GM18868 (cell line): Measurements from ENCODE around the gene NPL.

ENCODE experiments used
- ATAC-seq: cut with Tn5 transposase; IDR thresholded peaks from one replicate; pipeline ENCODE4 v1.9.1; 2021; ENCODE audit warnings: mild to moderate bottlenecking, moderate library complexity; ENCODE audit not compliant: unreplicated experiment

Gene NPL

DNA sequence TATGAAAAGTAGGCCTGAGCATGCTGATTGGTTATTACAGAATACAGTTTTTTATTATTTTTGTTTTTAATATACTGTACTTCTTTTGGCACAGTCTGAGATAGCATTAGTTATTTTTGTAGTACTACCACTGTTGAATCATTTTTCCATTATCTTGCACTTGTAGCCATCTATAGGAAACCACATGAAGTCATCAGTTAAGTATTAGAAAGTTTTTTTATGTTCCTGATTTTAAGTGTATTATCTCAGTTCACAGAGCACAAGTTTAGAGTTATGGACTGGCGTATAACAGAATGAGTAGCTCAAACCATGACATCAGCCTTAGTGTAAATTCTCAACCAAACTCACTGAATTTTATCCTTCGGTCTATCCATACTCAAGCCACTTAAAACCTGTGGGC, 72.4 kb downstream of the NPL start:
- ATAC-seq: no peak

GRCh38 chr1:182862827-182863226, 73.3 kb downstream of the NPL start:
- ATAC-seq: no peak

GRCh38 chr1:182863940-182864339, 74.4 kb downstream of the NPL start:
- ATAC-seq: no peak

GRCh38 chr1:182867861-182868260, 78.3 kb downstream of the NPL start:
- ATAC-seq: no peak

- ATAC-seq: no peak
Measured at GRCh38 chr1:182869241-182869666, 79.7 kb downstream of the NPL start.

DNA sequence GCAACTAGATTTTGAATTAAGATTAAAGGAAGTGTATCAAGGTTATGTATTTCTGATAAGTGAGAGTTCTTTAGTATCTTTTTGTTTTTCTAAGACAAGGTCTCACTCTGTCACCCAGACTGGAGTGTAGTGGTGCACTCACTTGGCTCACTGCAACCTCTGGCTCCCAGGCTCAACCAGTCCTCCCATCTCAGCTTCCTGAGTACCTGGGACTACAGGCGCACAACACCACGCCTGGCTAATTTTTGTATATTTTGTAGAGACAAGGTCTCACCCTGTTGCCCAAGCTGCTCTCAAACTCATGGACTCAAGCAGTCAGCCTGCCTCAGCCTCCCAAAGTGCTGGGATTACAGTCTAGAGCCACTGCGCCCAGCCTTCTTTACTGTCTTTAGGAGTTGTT, 83.3 kb downstream of the NPL start:
- ATAC-seq: no peak

DNA sequence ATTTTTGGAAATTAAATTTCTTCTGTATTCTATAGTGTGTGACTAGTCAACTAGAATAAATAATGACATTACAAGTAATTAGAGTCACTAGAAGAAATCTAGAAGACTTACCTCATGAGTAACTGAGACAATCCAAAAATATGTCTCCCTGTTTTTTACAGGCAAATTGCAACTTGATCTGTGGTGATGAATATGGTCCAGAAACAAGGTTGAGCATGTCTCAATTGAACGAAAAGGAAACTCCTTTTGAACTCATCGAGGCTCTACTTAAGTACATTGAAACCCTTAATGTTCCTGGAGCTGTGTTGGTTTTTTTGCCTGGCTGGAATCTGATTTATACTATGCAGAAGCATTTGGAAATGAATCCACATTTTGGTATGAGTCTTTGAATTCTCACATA, 86.3 kb downstream of the NPL start:
- no peak for ATAC-seq

GRCh38 chr1:182877331-182877730, 87.8 kb downstream of the NPL start:
- ATAC-seq: no peak

- ATAC-seq: no peak
Measured at GRCh38 chr1:182877842-182878241, 88.3 kb downstream of the NPL start.
